HAP-1 (cell line): ENCODE measurements around the gene HRH3.

Experiments used
- DNase-seq, 2 experiments: peaks; one replicate each; pipeline ENCODE4 v3.0.0-alpha.2; 2016 to 2020; ENCODE audit warnings: low spot score in 2 of 2
- H3K27me3 ChIP-seq: fragments of 250-450 bp; sonication (Bioruptor Pico); 2 replicates; pipeline ENCODE4 v1.5.1; 2020; ENCODE audit warnings: low read depth, mild to moderate bottlenecking, moderate library complexity
- H3K36me3 ChIP-seq: fragments of 250-450 bp; sonication (Bioruptor Pico); replicated peaks from 2 replicates; pipeline ENCODE4 v1.5.1; 2020; ENCODE audit warnings: mild to moderate bottlenecking
- H3K4me1 ChIP-seq: fragments of 250-450 bp; sonication (Bioruptor Pico); 2 replicates; pipeline ENCODE4 v1.5.1; 2020; ENCODE audit warnings: mild to moderate bottlenecking
- H3K4me3 ChIP-seq: fragments of 250-450 bp; sonication (Bioruptor Pico); 2 replicates; pipeline ENCODE4 v1.5.1; 2020; ENCODE audit warnings: mild to moderate bottlenecking, moderate library complexity
- H3K9me3 ChIP-seq: fragments of 250-450 bp; sonication (Bioruptor Pico); 2 replicates; pipeline ENCODE4 v1.5.1; 2020; ENCODE audit warnings: mild to moderate bottlenecking, moderate library complexity
- in situ Hi-C: fragments of 300-500 bp; cut with MboI; formaldehyde crosslinking; loops from 3 replicates; pipeline ENCODE4 v1.14.3; 2020; ENCODE audit warnings: low sequenced_read_pairs, inconsistent platforms, mixed read lengths

HRH3 gene

DNA sequence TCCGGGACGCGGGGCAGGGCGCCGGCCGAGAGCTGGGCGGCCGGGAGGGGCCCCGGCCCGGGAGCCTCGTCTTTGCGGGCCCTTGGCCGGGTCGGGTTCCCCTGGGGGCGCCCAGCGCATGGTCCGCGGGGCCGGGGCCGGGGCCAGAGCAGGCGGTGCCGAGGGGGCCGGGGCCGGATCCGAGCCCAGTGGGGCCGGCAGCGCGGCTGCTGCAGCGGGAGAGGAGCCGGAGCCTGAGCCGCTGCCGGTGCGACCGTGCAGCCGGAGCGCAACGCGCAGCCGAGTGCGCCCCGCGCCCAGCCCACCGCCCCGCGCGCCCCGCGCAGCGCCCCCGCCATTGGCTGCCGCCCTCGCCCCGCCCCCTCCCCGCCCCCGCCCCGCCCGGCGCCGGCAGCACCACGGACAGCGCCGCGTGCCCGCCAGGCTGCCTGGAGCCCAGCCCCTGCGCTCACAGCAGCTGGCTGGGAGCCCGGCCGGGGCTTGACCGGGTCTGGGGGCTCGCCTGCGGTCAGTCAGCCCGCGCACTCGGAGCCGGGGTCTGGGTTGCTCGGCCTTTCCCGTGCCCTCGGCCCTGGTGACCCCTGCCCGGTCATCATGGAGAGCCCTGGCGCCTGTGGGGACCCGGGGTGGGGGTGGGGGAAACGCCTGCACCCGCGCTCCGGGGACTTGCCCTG, at the start of gene HRH3:
TSS of gene HRH3 (minus strand) at position 287 of the 674 bp plus-strand sequence. CDS start 308 bp downstream, outside the sequence.
- Histone ChIP-seq H3K27me3 (peaks cover 74% of the 10 kb centered on the region), H3K36me3 (no peaks in the 10 kb centered on the region), H3K4me1 (no peaks in the 10 kb centered on the region), H3K9me3 (no peaks in the 10 kb centered on the region), H3K4me3 (no peak within 1 kb of the TSS)
- DNase-seq: peak; percentile 26 to 67
- in situ Hi-C loops: no loop called here

- Histone ChIP-seq H3K4me1 (no peaks in the 10 kb centered on the region), H3K27me3 (no peaks in the 10 kb centered on the region), H3K4me3 (no peak overlapping the region), H3K36me3 (peaks cover 19% of the 10 kb centered on the region), H3K9me3 (no peaks in the 10 kb centered on the region)
- in situ Hi-C loops: no loop called here
- DNase-seq: no peak
These were observed 49.8 kb upstream of the HRH3 start for GRCh38 chr20:62269871-62270270.

- Histone ChIP-seq H3K4me3 (no peak overlapping the region), H3K9me3 (no peaks in the 10 kb centered on the region), H3K27me3 (no peaks in the 10 kb centered on the region), H3K4me1 (no peaks in the 10 kb centered on the region), H3K36me3 (peaks cover 19% of the 10 kb centered on the region)
- in situ Hi-C loops: no loop called here
- DNase-seq: no peak
These were observed 49.3 kb upstream of the HRH3 start for GRCh38 chr20:62269378-62269777.

- H3K4me3 ChIP-seq: no peak overlapping the region
- H3K36me3 ChIP-seq: peaks cover 18% of the 10 kb centered on the region
- in situ Hi-C loops: no loop called here
- H3K4me1 ChIP-seq: no peaks in the 10 kb centered on the region
- H3K9me3 ChIP-seq: no peaks in the 10 kb centered on the region
- DNase-seq: no peak
- no peaks in the 10 kb centered on the region for H3K27me3 ChIP-seq
These were observed 48.3 kb upstream of the HRH3 start for GRCh38 chr20:62268228-62268900.

DNA sequence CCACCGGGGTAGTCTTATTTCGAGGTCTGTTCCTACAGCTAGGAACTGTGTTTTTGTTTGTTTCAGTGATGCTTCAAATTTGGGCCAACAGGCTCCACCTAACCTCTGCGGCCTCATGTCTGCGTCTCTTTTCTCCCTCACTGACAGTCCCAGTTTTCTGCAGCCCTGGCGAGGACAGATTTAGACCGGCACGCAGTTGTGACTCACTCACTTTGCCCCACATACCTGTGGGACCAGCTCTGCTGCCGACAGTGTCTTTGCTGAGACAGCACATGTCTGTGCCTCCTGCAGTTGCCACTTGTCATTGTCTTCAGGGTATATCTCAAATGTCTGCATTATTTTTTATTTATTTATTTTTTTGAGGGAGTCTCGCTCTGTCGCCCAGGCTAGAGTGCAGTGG, 47.5 kb upstream of the HRH3 start:
- H3K4me3 ChIP-seq: no peak overlapping the region
- H3K27me3 ChIP-seq: no peaks in the 10 kb centered on the region
- in situ Hi-C loops: no loop called here
- DNase-seq: no peak
- no peaks in the 10 kb centered on the region for H3K9me3 ChIP-seq
- H3K36me3 ChIP-seq: peaks cover 10% of the 10 kb centered on the region
- H3K4me1 ChIP-seq: no peaks in the 10 kb centered on the region

DNA sequence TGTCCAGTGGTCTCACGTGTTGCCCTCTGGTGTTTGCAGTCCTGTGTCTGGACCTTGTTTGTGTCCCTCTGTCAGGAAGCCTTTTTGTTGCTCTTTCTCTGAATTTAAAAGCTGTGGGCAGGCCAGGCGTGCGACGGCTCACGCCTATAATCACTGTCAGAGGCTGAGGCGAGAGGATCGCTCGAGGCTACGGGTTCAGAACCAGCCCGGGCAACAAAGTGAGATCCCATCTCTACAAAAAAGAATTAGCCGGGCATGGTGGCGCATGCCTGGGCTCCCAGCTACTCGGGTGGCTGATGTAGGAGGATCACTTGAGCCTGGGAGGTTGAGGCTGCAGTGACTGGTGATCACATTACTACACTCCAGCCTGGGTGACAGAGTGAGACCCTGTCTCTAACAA, 46.8 kb upstream of the HRH3 start:
- no peaks in the 10 kb centered on the region for H3K4me1 ChIP-seq
- in situ Hi-C loops: no loop called here
- H3K9me3 ChIP-seq: no peaks in the 10 kb centered on the region
- no peaks in the 10 kb centered on the region for H3K27me3 ChIP-seq
- no peak overlapping the region for H3K4me3 ChIP-seq
- DNase-seq: no peak
- peaks cover 14% of the 10 kb centered on the region for H3K36me3 ChIP-seq

DNA sequence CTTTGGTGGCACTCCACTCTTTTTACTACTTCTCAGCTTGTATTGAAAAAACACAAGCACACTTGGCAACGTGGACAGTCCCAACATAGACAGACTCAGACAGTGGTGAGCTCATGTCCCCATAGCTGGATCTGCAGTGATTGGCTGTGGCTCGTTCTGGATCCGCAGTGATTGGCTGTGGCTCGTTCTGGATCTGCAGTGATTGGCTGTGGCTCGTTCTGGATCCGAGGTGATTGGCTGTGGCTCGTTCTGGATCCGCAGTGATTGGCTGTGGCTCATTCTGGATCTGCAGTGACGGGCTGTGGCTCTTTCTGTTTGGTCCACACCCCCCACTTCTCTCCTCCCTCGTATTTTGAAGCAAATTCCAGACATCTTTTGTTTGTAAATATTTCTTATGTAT, 46.3 kb upstream of the HRH3 start:
- Histone ChIP-seq H3K4me3 (no peak overlapping the region), H3K4me1 (no peaks in the 10 kb centered on the region), H3K36me3 (peaks cover 15% of the 10 kb centered on the region; the same call in 1 of the 2 replicates), H3K9me3 (no peaks in the 10 kb centered on the region), H3K27me3 (no peaks in the 10 kb centered on the region)
- in situ Hi-C loops: no loop called here
- DNase-seq: peak in 1 of 2 experiments; percentile 29

DNA sequence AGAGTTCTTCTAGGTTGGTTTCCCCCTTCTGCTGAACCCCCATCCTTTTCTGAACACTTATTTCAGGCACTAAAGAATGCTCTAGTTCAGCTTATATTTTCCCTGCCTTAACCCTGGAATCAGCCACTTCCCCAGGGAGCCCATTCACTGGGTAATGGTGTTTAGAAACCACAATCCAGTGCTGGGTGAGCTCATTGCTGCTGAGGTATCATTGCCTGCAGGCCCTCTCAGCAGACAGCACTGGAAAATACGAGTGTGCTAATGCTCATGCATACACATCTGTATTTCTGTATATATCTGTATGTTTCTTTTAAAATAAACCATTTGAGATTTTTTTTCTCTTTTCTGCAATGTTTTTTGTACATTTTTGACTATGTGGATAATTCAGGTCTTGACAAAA, 45.3 kb upstream of the HRH3 start:
- Histone ChIP-seq H3K36me3 (peaks cover 20% of the 10 kb centered on the region), H3K27me3 (no peaks in the 10 kb centered on the region), H3K4me3 (no peak overlapping the region), H3K4me1 (no peaks in the 10 kb centered on the region), H3K9me3 (no peaks in the 10 kb centered on the region)
- no peak for DNase-seq
- in situ Hi-C loops: no loop called here

- in situ Hi-C loops: no loop called here
These were observed 43.3 kb upstream of the HRH3 start for GRCh38 chr20:62263396-62263795.

GRCh38 chr20:62262064-62262463, 42.0 kb upstream of the HRH3 start:
- Histone ChIP-seq H3K4me1 (no peaks in the 10 kb centered on the region), H3K27me3 (no peaks in the 10 kb centered on the region), H3K4me3 (no peak overlapping the region), H3K9me3 (no peaks in the 10 kb centered on the region), H3K36me3 (peaks cover 17% of the 10 kb centered on the region)
- no peak for DNase-seq
- in situ Hi-C loops: no loop called here

More at GRCh38 chr20:62263396-62263795, 43.3 kb upstream of the HRH3 start:
- H3K27me3 ChIP-seq: no peaks in the 10 kb centered on the region
- no peaks in the 10 kb centered on the region for H3K4me1 ChIP-seq
- H3K4me3 ChIP-seq: no peak overlapping the region
- H3K9me3 ChIP-seq: no peaks in the 10 kb centered on the region
- H3K36me3 ChIP-seq: peaks cover 23% of the 10 kb centered on the region
- DNase-seq: no peak

DNA sequence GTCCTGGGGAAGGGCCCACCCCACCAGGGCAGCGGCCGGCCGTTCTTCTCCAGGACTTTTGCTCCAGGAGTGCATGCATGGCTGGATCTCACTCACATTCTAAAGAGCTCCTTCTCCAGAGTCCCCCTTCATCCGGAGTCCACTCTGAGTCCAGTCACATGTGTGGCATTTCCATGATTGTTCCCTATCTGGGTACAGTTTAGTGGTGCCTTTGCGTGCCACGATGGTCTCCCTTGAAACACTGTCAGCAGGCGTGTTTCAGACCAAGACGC, 39.2 kb upstream of the HRH3 start:
- Histone ChIP-seq H3K36me3 (peaks cover 16% of the 10 kb centered on the region), H3K27me3 (no peaks in the 10 kb centered on the region), H3K4me1 (no peaks in the 10 kb centered on the region), H3K9me3 (no peaks in the 10 kb centered on the region), H3K4me3 (no peak overlapping the region)
- no peak for DNase-seq
- in situ Hi-C loops: no loop called here

DNA sequence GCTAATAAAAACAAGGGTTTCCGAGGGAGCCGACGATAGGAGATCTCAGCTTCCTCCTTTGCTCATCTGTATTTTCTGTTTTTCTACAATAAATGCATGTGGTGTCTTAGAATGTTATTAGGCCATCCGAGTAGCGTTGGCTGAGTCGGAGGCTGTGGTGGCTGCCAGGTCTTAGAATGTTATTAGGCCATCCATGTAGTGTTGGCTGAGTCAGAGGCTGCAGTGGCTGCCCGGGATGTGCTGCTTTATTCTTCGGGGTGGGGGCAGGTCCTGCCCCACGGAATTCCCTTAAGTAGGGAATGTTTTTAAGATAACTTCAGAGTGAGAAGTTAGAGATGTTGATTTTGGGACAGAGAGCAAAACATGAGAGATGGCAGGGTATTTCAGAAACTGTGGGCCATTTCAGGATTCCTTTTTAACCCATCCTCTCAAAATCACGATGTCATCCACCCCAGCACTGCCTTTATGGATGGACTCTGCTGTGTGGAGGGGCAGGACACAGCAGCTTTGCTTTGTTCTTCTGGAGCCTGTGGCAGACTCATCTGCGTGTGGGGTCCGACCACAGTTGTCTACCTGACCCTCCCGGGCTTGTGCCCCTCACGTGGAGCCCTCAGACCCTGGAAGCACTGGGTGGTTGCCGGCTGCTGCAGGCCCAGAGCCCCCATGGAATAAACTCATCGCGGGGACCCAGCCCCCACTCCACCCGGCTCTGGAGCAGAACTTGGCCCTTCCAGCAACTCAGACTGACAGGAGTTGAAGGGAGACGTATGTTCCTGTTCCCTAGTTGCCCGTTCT, 38.6 kb upstream of the HRH3 start:
- Histone ChIP-seq H3K4me3 (no peak overlapping the region), H3K36me3 (peaks cover 16% of the 10 kb centered on the region), H3K9me3 (no peaks in the 10 kb centered on the region), H3K27me3 (no peaks in the 10 kb centered on the region), H3K4me1 (no peaks in the 10 kb centered on the region)
- DNase-seq: no peak
- in situ Hi-C loops: no loop called here

- H3K4me3 ChIP-seq: no peak overlapping the region
- DNase-seq: no peak
- H3K4me1 ChIP-seq: no peaks in the 10 kb centered on the region
- no peaks in the 10 kb centered on the region for H3K27me3 ChIP-seq
- in situ Hi-C loops: no loop called here
- H3K9me3 ChIP-seq: no peaks in the 10 kb centered on the region
- peaks cover 12% of the 10 kb centered on the region for H3K36me3 ChIP-seq
These were observed 35.9 kb upstream of the HRH3 start for GRCh38 chr20:62255976-62256375.

DNA sequence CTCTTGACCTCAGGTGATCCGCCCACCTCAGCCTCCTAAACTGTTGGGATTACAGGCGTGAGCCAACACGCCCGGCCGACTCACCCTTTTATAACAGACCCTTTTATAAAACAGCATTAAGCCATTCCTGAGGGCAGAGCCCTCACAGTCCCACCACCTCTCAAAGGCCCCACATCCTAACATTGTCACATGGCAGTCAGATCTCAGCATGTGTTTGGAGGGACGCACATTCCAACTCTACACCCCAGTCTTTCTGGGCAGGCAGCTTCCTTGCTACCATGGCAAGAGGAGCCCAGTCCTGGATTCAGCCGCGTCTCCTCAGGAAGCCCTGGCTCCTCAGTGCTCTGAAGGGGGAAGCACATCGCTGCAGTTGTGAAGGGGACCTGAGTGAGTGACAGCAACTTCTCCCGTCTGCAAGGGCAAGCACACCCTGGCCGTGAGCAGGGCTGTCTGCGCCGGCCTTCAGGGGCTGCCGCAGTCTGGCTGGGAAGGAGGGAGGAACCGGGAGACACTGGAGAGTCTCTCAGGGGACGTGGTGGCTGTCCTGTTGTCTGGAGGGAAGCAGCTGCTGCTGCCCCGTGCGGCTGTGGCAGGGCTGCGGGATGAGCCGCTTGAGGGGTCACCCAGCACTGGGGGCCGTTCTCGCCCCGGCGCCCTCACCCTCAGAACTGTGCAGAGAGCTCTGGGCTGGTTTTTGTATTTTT, 34.1 kb upstream of the HRH3 start:
- no peaks in the 10 kb centered on the region for H3K27me3 ChIP-seq
- H3K9me3 ChIP-seq: no peaks in the 10 kb centered on the region
- in situ Hi-C loops: no loop called here
- H3K4me1 ChIP-seq: no peaks in the 10 kb centered on the region
- no peak for DNase-seq
- H3K36me3 ChIP-seq: peaks cover 3% of the 10 kb centered on the region; the same call in 1 of the 2 replicates
- no peak overlapping the region for H3K4me3 ChIP-seq
